ENCODE measurements around the gene HAVCR1.

The HAVCR1 gene

DNA sequence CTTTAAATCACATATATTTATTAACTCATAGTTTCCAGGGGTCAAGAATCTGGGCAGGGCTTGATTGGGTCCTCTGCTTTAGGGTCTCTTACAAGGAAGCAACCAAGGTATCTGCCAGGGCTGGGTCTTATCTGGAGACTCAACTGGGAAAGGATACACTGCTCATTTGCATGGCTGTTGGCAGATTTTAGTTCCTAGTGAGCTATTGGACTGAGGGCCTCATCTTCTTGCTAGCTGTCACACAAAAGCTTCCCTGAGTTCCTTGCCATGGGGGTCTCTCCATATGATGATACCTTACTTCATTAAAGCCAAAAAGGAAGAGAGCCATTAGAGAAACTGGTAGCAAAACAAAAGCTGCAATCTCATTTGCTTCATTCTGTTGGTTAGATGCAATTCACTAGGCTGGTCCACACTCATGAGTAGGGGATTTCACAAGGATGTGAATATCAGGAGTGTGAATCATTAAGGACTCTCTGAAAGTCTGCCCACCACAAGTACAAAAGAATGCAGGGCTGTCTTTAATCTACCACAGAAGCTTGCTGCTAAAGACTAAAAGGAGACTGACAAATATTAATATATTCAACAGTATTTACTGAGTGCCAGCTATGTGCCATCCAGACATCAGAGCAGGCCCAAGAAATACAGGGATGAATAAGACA, 53.9 kb downstream of the HAVCR1 start:
- in situ Hi-C loops (cut with MboI; ENCODE audit: low sequenced_read_pairs): no loop called here

GRCh38 chr5:156991714-156992113, 67.2 kb downstream of the HAVCR1 start:
- in situ Hi-C loops (cut with MboI; ENCODE audit: low sequenced_read_pairs): no loop called here

GRCh38 chr5:156984064-156984463, 74.9 kb downstream of the HAVCR1 start:
- in situ Hi-C loops (cut with MboI; ENCODE audit: low sequenced_read_pairs): no loop called here

GRCh38 chr5:156981481-156981880, 77.4 kb downstream of the HAVCR1 start:
- in situ Hi-C loops (cut with MboI; ENCODE audit: low sequenced_read_pairs): no loop called here

Data from HL-60/S4 (cell line).